Gastrocnemius medialis (tissue), 4 donors: Measurements from ENCODE around the gene OR7C1.

Experiments
- POLR2A ChIP-seq, 2 donors: fragments of 450-650 bp; IDR thresholded peaks; one replicate each; pipeline ENCODE4 v1.6.1; 2017; ENCODE audit warnings: antibody characterized with exemption in 2 of 2, mild to moderate bottlenecking in 2 of 2, moderate library complexity in 2 of 2
- TF ChIP-seq, protein P1 (sequence below), 5 experiments: fragments of 450-650 bp in 3 of 5; fragments of 200-600 bp in 2 of 5; sonication (generic) in 2 of 5; IDR thresholded peaks in 4 of 5; conservative IDR thresholded peaks in 1 of 5; 1 replicate in 4 of 5; 2 replicates in 1 of 5; pipeline ENCODE4 v1.5.1; 2016 to 2019; ENCODE audit warnings: antibody characterized with exemption in 5 of 5, mild to moderate bottlenecking in 3 of 5, moderate library complexity in 3 of 5

DNA sequence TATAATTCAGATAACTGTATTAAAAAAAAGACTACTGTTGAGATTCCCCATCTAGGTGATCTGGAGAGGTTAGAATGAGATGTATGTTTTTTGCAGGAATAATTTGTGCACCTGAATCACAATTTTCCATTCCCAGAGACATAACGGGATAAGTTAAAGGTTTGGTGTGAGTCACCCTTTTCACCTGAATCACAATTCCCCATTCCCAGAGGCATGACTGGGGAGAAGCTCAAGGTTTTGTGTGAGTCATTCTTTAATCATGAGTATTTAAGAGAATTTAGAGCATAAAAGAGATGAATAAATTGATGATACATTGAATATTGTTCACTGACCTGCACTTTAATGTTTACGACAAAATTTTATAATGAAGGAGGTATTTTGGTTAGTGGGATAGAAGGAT, 9.0 kb downstream of the OR7C1 start:
- TF ChIP-seq, protein P1, sequence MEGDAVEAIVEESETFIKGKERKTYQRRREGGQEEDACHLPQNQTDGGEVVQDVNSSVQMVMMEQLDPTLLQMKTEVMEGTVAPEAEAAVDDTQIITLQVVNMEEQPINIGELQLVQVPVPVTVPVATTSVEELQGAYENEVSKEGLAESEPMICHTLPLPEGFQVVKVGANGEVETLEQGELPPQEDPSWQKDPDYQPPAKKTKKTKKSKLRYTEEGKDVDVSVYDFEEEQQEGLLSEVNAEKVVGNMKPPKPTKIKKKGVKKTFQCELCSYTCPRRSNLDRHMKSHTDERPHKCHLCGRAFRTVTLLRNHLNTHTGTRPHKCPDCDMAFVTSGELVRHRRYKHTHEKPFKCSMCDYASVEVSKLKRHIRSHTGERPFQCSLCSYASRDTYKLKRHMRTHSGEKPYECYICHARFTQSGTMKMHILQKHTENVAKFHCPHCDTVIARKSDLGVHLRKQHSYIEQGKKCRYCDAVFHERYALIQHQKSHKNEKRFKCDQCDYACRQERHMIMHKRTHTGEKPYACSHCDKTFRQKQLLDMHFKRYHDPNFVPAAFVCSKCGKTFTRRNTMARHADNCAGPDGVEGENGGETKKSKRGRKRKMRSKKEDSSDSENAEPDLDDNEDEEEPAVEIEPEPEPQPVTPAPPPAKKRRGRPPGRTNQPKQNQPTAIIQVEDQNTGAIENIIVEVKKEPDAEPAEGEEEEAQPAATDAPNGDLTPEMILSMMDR (IDR thresholded peaks at IDR 0.05 in 4 of 5, conservative IDR thresholded peaks at IDR 0.05 in 1 of 5): no peak
- no peak for TF ChIP-seq POLR2A (IDR thresholded peaks at IDR 0.05)
